Keratinocyte (primary cell): Measurements from ENCODE around the gene CRB2. TPM values are rescaled to one million over a fixed set of nuclear protein-coding genes. Genes with fewer than 3 reads are reported as not detected.

Source experiments
- DNase-seq: peaks from one replicate; pipeline ENCODE4 v3.0.0-alpha.2; 2011; ENCODE audit warnings: low read depth, missing footprints, low spot score
- FAIRE-seq: peaks from 2 replicates; lab custom pipeline; 2011; peaks lifted over from hg19 to GRCh38; lab: Jason Lieb, UNC
- H2AFZ ChIP-seq: 2 replicates; pipeline ENCODE4 v1.6.0; 2012; ENCODE audit warnings: low read length, control low read depth, inconsistent platforms; ENCODE audit not compliant: control insufficient read depth
- H3K27ac ChIP-seq: 2 replicates; pipeline ENCODE4 v1.5.1; 2011; ENCODE audit warnings: low read length; ENCODE audit not compliant: control insufficient read depth, insufficient read depth
- H3K27me3 ChIP-seq: 3 replicates; pipeline ENCODE4 v1.6.0; 2011; ENCODE audit warnings: low read length; ENCODE audit not compliant: control insufficient read depth, insufficient read depth; ENCODE audit errors: extremely low read depth
- H3K36me3 ChIP-seq, 2 experiments: 2 replicates in 1 of 2; 3 replicates in 1 of 2; pipeline ENCODE4 v1.5.1; 2011; ENCODE audit warnings: low read length in 2 of 2, mild to moderate bottlenecking in 1 of 2; ENCODE audit not compliant: control insufficient read depth in 2 of 2, insufficient read depth in 2 of 2; ENCODE audit errors: extremely low read depth in 1 of 2
- H3K4me1 ChIP-seq: 3 replicates; pipeline ENCODE4 v1.5.1; 2011; ENCODE audit warnings: low read length; ENCODE audit not compliant: control insufficient read depth, insufficient read depth; ENCODE audit errors: extremely low read depth
- H3K4me2 ChIP-seq: 3 replicates; pipeline ENCODE4 v1.6.0; 2011; ENCODE audit warnings: low read depth, low read length; ENCODE audit not compliant: control insufficient read depth, insufficient read depth; ENCODE audit errors: extremely low read depth
- H3K4me3 ChIP-seq, 3 experiments: fragments of 200-600 bp in 1 of 3; sonication (generic) in 1 of 3; 2 replicates in 2 of 3; 3 replicates in 1 of 3; pipeline ENCODE4 v1.5.1; 2011 to 2016; ENCODE audit warnings: low read length in 3 of 3, mild to moderate bottlenecking in 3 of 3, control low read depth in 2 of 3, inconsistent platforms in 1 of 3, low read depth in 1 of 3, mixed read lengths in 1 of 3, mixed run types in 1 of 3, moderate library complexity in 1 of 3; ENCODE audit not compliant: control insufficient read depth in 2 of 3, insufficient read depth in 2 of 3; ENCODE audit errors: extremely low read depth in 1 of 3
- H3K79me2 ChIP-seq: 2 replicates; pipeline ENCODE4 v1.6.0; 2012; ENCODE audit warnings: low read length; ENCODE audit not compliant: control insufficient read depth, insufficient read depth
- H3K9ac ChIP-seq: 3 replicates; pipeline ENCODE4 v1.6.0; 2011; ENCODE audit warnings: low read length; ENCODE audit not compliant: control insufficient read depth, insufficient read depth; ENCODE audit errors: extremely low read depth
- H3K9me1 ChIP-seq: 3 replicates; pipeline ENCODE4 v1.6.0; 2011; ENCODE audit warnings: low read length; ENCODE audit not compliant: control insufficient read depth, insufficient read depth; ENCODE audit errors: extremely low read depth
- H3K9me3 ChIP-seq: 2 replicates; pipeline ENCODE4 v1.5.1; 2012; ENCODE audit warnings: low read depth, low read length; ENCODE audit not compliant: control insufficient read depth
- H4K20me1 ChIP-seq: 3 replicates; pipeline ENCODE4 v1.6.0; 2011; ENCODE audit warnings: low read length; ENCODE audit not compliant: control insufficient read depth, insufficient read depth; ENCODE audit errors: extremely low read depth
- EZH2 ChIP-seq: IDR thresholded peaks from one replicate; pipeline ENCODE4 v1.6.1; 2012; ENCODE audit warnings: inconsistent platforms, mild to moderate bottlenecking, low read length, moderate library complexity
- dilution Hi-C: fragments of 300-500 bp; cut with MboI; formaldehyde crosslinking; loops from one replicate; pipeline ENCODE4 v1.7.0; 2020; ENCODE audit warnings: low sequenced_read_pairs; ENCODE audit not compliant: extremely low pct_ligation_motif_present
- polyA plus RNA-seq, 5 experiments: library from polyadenylated mRNA; depleted of rRNA in 3 of 5; stranded (reverse) in 3 of 5; stranded (forward) in 1 of 5; unstranded in 1 of 5; fragments of >200 nt; gene quantifications; 1 replicate in 1 of 5; 2 replicates in 3 of 5; 3 replicates in 1 of 5; pipeline versions ENCODE4 v1.2.1 to v1.2.3, GENCODE V29; 2011 to 2012; ENCODE audit warnings: missing spikeins in 2 of 5, low read depth in 1 of 5, low replicate concordance in 1 of 5
- TF ChIP-seq, protein P1 (sequence below), 3 experiments: IDR thresholded peaks in 1 of 3; conservative IDR thresholded peaks in 1 of 3; optimal IDR thresholded peaks in 1 of 3; 2 replicates in 2 of 3; 3 replicates in 1 of 3; pipeline versions ENCODE3 to v1.5.1; 2011; ENCODE audit warnings: low read length in 3 of 3, mild to moderate bottlenecking in 3 of 3, moderate library complexity in 2 of 3, control low read depth in 1 of 3, inconsistent platforms in 1 of 3; ENCODE audit not compliant: insufficient read depth in 2 of 3; ENCODE audit errors: extremely low read depth in 1 of 3

Gene CRB2
- polyA plus RNA-seq, 1 donor (not counting 4 experiments of a cell fraction or from before 2014, with no cell fraction given) = not detected

- TF ChIP-seq EZH2 = no peak
- TF ChIP-seq, protein P1, sequence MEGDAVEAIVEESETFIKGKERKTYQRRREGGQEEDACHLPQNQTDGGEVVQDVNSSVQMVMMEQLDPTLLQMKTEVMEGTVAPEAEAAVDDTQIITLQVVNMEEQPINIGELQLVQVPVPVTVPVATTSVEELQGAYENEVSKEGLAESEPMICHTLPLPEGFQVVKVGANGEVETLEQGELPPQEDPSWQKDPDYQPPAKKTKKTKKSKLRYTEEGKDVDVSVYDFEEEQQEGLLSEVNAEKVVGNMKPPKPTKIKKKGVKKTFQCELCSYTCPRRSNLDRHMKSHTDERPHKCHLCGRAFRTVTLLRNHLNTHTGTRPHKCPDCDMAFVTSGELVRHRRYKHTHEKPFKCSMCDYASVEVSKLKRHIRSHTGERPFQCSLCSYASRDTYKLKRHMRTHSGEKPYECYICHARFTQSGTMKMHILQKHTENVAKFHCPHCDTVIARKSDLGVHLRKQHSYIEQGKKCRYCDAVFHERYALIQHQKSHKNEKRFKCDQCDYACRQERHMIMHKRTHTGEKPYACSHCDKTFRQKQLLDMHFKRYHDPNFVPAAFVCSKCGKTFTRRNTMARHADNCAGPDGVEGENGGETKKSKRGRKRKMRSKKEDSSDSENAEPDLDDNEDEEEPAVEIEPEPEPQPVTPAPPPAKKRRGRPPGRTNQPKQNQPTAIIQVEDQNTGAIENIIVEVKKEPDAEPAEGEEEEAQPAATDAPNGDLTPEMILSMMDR (optimal IDR thresholded peaks at IDR 0.05 in 1 of 3, IDR thresholded peaks at IDR 0.05 in 1 of 3, conservative IDR thresholded peaks at IDR 0.05 in 1 of 3; ENCODE audit: extremely low read depth in 1 of 3, insufficient read depth in 2 of 3, low read length in 3 of 3) = no peak
- Histone ChIP-seq H3K9ac (no peak overlapping the region), H3K79me2 (no peaks in the 10 kb centered on the region), H2AFZ (no peak overlapping the region), H3K9me3 (no peaks in the 10 kb centered on the region), H3K9me1 (no peaks in the 10 kb centered on the region), H3K4me3 (no peak overlapping the region), H3K27ac (no peak overlapping the region), H3K4me2 (no peak overlapping the region), H4K20me1 (no peaks in the 10 kb centered on the region), H3K36me3 (no peaks in the 10 kb centered on the region), H3K27me3 (peaks cover 19% of the 10 kb centered on the region), H3K4me1 (no peaks in the 10 kb centered on the region)
- DNase-seq = no peak
- no peak for FAIRE-seq
- dilution Hi-C loops = no loop called here
Measured at GRCh38 chr9:123365881-123366528, 10.0 kb downstream of the CRB2 start.

DNA sequence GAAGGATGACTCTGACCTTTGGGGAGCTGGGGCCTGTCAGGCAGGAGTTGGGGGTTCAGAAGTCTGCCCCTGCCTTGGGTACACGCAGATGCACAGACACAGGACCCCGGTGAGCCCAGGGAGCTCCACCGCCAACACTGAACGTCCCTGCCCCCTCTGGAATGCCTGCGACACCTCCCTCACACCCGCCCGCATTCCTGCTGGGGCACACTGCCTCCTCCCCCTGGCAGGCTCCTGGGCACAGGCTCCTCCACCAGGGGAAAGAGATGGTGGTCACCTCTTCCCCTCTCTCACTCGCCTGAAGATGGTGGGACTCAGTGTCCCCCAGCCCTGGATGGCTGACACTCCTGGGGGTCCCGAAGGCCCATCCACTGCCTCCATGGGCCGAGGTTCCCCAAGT lies 12.0 kb downstream of the CRB2 start:
- no peaks in the 10 kb centered on the region for H3K4me1 ChIP-seq
- no peaks in the 10 kb centered on the region for H3K9me1 ChIP-seq
- H3K9me3 ChIP-seq = no peaks in the 10 kb centered on the region
- H3K4me2 ChIP-seq = no peak overlapping the region
- no peaks in the 10 kb centered on the region for H3K79me2 ChIP-seq
- dilution Hi-C loops = no loop called here
- TF ChIP-seq EZH2 = no peak
- TF ChIP-seq, protein P1 (optimal IDR thresholded peaks at IDR 0.05 in 1 of 3, IDR thresholded peaks at IDR 0.05 in 1 of 3, conservative IDR thresholded peaks at IDR 0.05 in 1 of 3; ENCODE audit: extremely low read depth in 1 of 3, insufficient read depth in 2 of 3, low read length in 3 of 3) = no peak
- FAIRE-seq (no peak), DNase-seq (no peak)
- H3K9ac ChIP-seq = no peak overlapping the region
- no peaks in the 10 kb centered on the region for H4K20me1 ChIP-seq
- no peaks in the 10 kb centered on the region for H3K36me3 ChIP-seq
- H2AFZ ChIP-seq = no peak overlapping the region
- H3K27me3 ChIP-seq = peaks cover 38% of the 10 kb centered on the region
- no peak overlapping the region for H3K4me3 ChIP-seq
- H3K27ac ChIP-seq = no peak overlapping the region
